ENCODE measurements around the gene MEGF6.

DNA sequence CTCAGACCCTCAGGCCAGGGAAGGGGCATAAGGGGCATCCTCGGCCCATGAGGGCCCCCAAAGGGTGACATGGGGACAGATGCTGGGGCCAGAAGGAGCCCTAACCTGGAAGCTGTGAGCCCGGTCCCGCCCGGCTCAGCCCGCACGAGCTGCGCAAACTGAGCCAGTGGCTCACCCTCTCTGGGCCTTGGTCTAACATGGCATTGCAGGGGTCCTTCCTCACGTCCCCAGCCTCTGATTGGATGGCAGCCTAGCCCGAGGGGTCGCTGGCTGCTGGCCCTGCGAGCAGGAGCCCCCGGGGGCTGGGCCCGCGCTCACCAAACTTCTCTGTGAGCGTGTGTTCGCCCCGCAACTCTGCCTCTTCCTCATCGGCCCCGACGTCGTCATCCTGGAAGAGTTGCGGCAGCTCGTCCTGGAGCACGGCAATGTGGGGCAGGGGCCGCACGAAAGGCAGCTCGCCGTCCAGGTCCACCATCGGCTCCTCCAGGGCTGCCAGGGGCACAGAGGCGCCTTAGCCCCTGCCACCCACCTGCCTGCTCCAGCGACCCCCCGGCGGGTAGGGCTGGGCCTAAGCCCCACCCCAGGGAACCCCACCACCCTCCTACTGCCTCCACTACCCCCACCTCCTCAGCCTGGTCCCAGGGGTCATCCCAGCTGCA, 102.4 kb downstream of the MEGF6 start:
- TF ChIP-seq POLR2A (IDR thresholded peaks at IDR 0.05; ENCODE audit: low read length), result no peak
- TF ChIP-seq GATA1 (IDR thresholded peaks at IDR 0.05; ENCODE audit: low read depth, low read length), result no peak

Measured in erythroblast (primary cell).